CD4-positive, CD25-positive, alpha-beta regulatory T cell (primary cell): ENCODE measurements around the gene FAM72B. TPM values are rescaled to one million over a fixed set of nuclear protein-coding genes. Genes with fewer than 3 reads are reported as not detected.
"Not testable (repeated sequence)": the region's sequence is repeated elsewhere in the genome, so short reads cannot be mapped to it uniquely, and the experiment has no call there.

Experiments
- ATAC-seq, 2 donors: fragments of 150-1000 bp; cut with Tn5 transposase; one replicate each; pipeline ENCODE4 v1.10.0; 2021; ENCODE audit warnings: low read depth in 2 of 2, moderate number of reproducible peaks in 2 of 2, moderate library complexity in 1 of 2
- DNase-seq, 3 donors: peaks; one replicate each; pipeline versions ENCODE4 v3.0.0 to v3.0.0-alpha.2; 2012 to 2022; ENCODE audit warnings: mixed read lengths in 1 of 3
- H3K27ac ChIP-seq: one replicate; pipeline ENCODE4 v1.7.0; 2013; ENCODE audit warnings: mild to moderate bottlenecking, low read length; ENCODE audit not compliant: insufficient read depth, poor library complexity, severe bottlenecking
- H3K27me3 ChIP-seq: one replicate; pipeline ENCODE4 v1.7.0; 2013; ENCODE audit warnings: low read length; ENCODE audit not compliant: control insufficient read depth, insufficient read depth
- H3K36me3 ChIP-seq: one replicate; pipeline ENCODE4 v1.7.0; 2013; ENCODE audit warnings: mild to moderate bottlenecking, low read length, moderate library complexity; ENCODE audit not compliant: control insufficient read depth, insufficient read depth
- H3K4me1 ChIP-seq: 2 replicates; pipeline ENCODE4 v1.7.0; 2013; ENCODE audit warnings: mild to moderate bottlenecking, low read length; ENCODE audit not compliant: insufficient read depth, control insufficient read depth, poor library complexity, severe bottlenecking
- H3K4me3 ChIP-seq: one replicate; pipeline ENCODE4 v1.7.0; 2013; ENCODE audit warnings: low read depth, mild to moderate bottlenecking, low read length, moderate library complexity
- H3K9me3 ChIP-seq, 2 experiments: 1 replicate in 1 of 2; 2 replicates in 1 of 2; pipeline ENCODE4 v1.7.0; 2013; ENCODE audit warnings: low read length in 2 of 2, mild to moderate bottlenecking in 1 of 2, moderate library complexity in 1 of 2; ENCODE audit not compliant: control insufficient read depth in 2 of 2
- H3K27ac Mint-ChIP-seq, 3 donors: one replicate each; pipeline ENCODE4 v1.8.0; 2020 to 2022; ENCODE audit warnings: mild to moderate bottlenecking in 3 of 3, mixed read lengths in 3 of 3, moderate library complexity in 2 of 3
- H3K27me3 Mint-ChIP-seq: one replicate; pipeline ENCODE4 v1.8.0; 2022; ENCODE audit warnings: mild to moderate bottlenecking, mixed read lengths
- H3K36me3 Mint-ChIP-seq: one replicate; pipeline ENCODE4 v1.8.0; 2020; ENCODE audit warnings: mixed read lengths
- H3K4me1 Mint-ChIP-seq, 4 donors: one replicate each; pipeline ENCODE4 v1.8.0; 2020 to 2022; ENCODE audit warnings: mixed read lengths in 4 of 4, mild to moderate bottlenecking in 1 of 4
- H3K4me3 Mint-ChIP-seq, 4 donors: one replicate each; pipeline ENCODE4 v1.8.0; 2020 to 2022; ENCODE audit warnings: mild to moderate bottlenecking in 4 of 4, mixed read lengths in 4 of 4, moderate library complexity in 3 of 4
- H3K9me3 Mint-ChIP-seq, 7 donors: one replicate each; pipeline ENCODE4 v1.8.0; 2020 to 2022; ENCODE audit warnings: mixed read lengths in 7 of 7, mild to moderate bottlenecking in 3 of 7, moderate library complexity in 2 of 7
- polyA plus RNA-seq, 4 donors: library from polyadenylated mRNA; unstranded; fragments of 300-500 nt; fragmentation: Illumina TruSeq; gene quantifications; one replicate each; pipeline ENCODE4 v1.2.3, GENCODE V29; 2021
- total RNA-seq: library from RNA; stranded (reverse); gene quantifications from one replicate; pipeline ENCODE4 v1.2.3, GENCODE V29; 2022

The FAM72B gene
- total and polyA plus RNA-seq, 5 donors from 2014 or later, result 0.53 to 1.9 (median 1.1) TPM

GRCh38 chr1:121205786-121206711, 21.9 kb upstream of the FAM72B start:
- H3K9me3 ChIP-seq, DNase-seq, H3K27ac Mint-ChIP-seq, H3K4me3 ChIP-seq, H3K27ac ChIP-seq, H3K9me3 Mint-ChIP-seq, H3K4me1 ChIP-seq, H3K27me3 ChIP-seq, H3K36me3 ChIP-seq, H3K36me3 Mint-ChIP-seq, H3K4me3 Mint-ChIP-seq, H3K27me3 Mint-ChIP-seq, ATAC-seq: not testable (repeated sequence)
- H3K4me1 Mint-ChIP-seq, result peaks cover 4 to 10% (median 6%) of the 10 kb centered on the region in 4 donors

GRCh38 chr1:121202986-121203385, 18.8 kb upstream of the FAM72B start:
- H3K27me3 Mint-ChIP-seq, result not testable (repeated sequence)
- peaks cover 4 to 10% (median 5%) of the 10 kb centered on the region in 4 donors for H3K4me1 Mint-ChIP-seq

GRCh38 chr1:121200985-121201981, 17.1 kb upstream of the FAM72B start:
- peaks cover 4 to 10% (median 5%) of the 10 kb centered on the region in 4 donors for H3K4me1 Mint-ChIP-seq
- not testable (repeated sequence) for H3K27ac ChIP-seq, H3K27me3 ChIP-seq, H3K4me3 ChIP-seq, H3K27me3 Mint-ChIP-seq, H3K36me3 Mint-ChIP-seq, H3K27ac Mint-ChIP-seq, ATAC-seq, H3K4me3 Mint-ChIP-seq, H3K9me3 Mint-ChIP-seq, DNase-seq, H3K9me3 ChIP-seq, H3K4me1 ChIP-seq, H3K36me3 ChIP-seq

More at GRCh38 chr1:121202986-121203385, 18.8 kb upstream of the FAM72B start:
- not testable (repeated sequence) for H3K27ac ChIP-seq, ATAC-seq, H3K36me3 Mint-ChIP-seq, H3K4me1 ChIP-seq, H3K27me3 ChIP-seq, H3K27ac Mint-ChIP-seq, H3K4me3 Mint-ChIP-seq, H3K9me3 ChIP-seq, H3K4me3 ChIP-seq, H3K9me3 Mint-ChIP-seq, H3K36me3 ChIP-seq, DNase-seq

GRCh38 chr1:121200232-121200631, 16.1 kb upstream of the FAM72B start:
- not testable (repeated sequence) for H3K9me3 Mint-ChIP-seq, H3K27me3 ChIP-seq, H3K36me3 ChIP-seq, H3K4me1 ChIP-seq, H3K27ac ChIP-seq, DNase-seq, H3K36me3 Mint-ChIP-seq, ATAC-seq, H3K4me3 Mint-ChIP-seq, H3K27ac Mint-ChIP-seq, H3K4me3 ChIP-seq, H3K27me3 Mint-ChIP-seq, H3K9me3 ChIP-seq
- H3K4me1 Mint-ChIP-seq, result peaks cover 4 to 10% (median 5%) of the 10 kb centered on the region in 4 donors

GRCh38 chr1:121199763-121200162, 15.6 kb upstream of the FAM72B start:
- H3K4me1 Mint-ChIP-seq, result peaks cover 4 to 10% (median 5%) of the 10 kb centered on the region in 4 donors
- H3K27ac Mint-ChIP-seq, H3K4me1 ChIP-seq, H3K27me3 Mint-ChIP-seq, ATAC-seq, H3K9me3 Mint-ChIP-seq, H3K4me3 Mint-ChIP-seq, H3K9me3 ChIP-seq, H3K4me3 ChIP-seq, H3K27me3 ChIP-seq, H3K36me3 ChIP-seq, H3K36me3 Mint-ChIP-seq, DNase-seq, H3K27ac ChIP-seq: not testable (repeated sequence)

- not testable (repeated sequence) for H3K9me3 Mint-ChIP-seq, H3K4me3 ChIP-seq, H3K27me3 Mint-ChIP-seq, H3K4me3 Mint-ChIP-seq, ATAC-seq, H3K27me3 ChIP-seq, H3K27ac ChIP-seq, H3K27ac Mint-ChIP-seq, H3K36me3 Mint-ChIP-seq, H3K9me3 ChIP-seq, DNase-seq, H3K36me3 ChIP-seq, H3K4me1 ChIP-seq
- H3K4me1 Mint-ChIP-seq, result peaks cover 4 to 10% (median 5%) of the 10 kb centered on the region in 4 donors
Observed at GRCh38 chr1:121197095-121197882, 13.1 kb upstream of the FAM72B start.

- H3K4me3 ChIP-seq, DNase-seq, H3K4me1 ChIP-seq, H3K4me3 Mint-ChIP-seq, H3K36me3 Mint-ChIP-seq, ATAC-seq, H3K27me3 ChIP-seq, H3K9me3 Mint-ChIP-seq, H3K36me3 ChIP-seq, H3K27ac Mint-ChIP-seq, H3K9me3 ChIP-seq, H3K27ac ChIP-seq, H3K27me3 Mint-ChIP-seq: not testable (repeated sequence)
- H3K4me1 Mint-ChIP-seq, result peaks cover 0 to 11% (median 1%) of the 10 kb centered on the region in 4 donors
Observed at GRCh38 chr1:121192512-121192911, 8.4 kb upstream of the FAM72B start.
